IMR-90 (cell line): ENCODE results near the gene MAU2. TPM values are rescaled to one million over a fixed set of nuclear protein-coding genes. Genes with fewer than 3 reads are reported as not detected.
A peak's percentile ranks its signal among the peaks of the same experiment; 100 is the strongest.

ENCODE experiments used
- ATAC-seq: fragments of 200-7000 bp; cut with Tn5 transposase; 2 replicates; pipeline ENCODE4 v1.9.1; 2020; ENCODE audit warnings: low read depth, mild to moderate bottlenecking, moderate library complexity
- BruUV-seq: library from RNA; stranded (reverse); fragments of 400-500 nt; replicated peaks from 2 replicates; lab custom pipeline; 2021; lab: Mats Ljungman, UMichigan
- CTCF ChIA-PET: fragments of 300-600 bp; formaldehyde crosslinking; extraction: SDS; loops from one replicate; lab custom pipeline; 2021; ENCODE audit warnings: antibody characterized with exemption; lab: Yijun Ruan, JAX
- POLR2A ChIA-PET: fragments of 300-600 bp; sonication (Branson Sonifier 250); formaldehyde crosslinking; loops from one replicate; lab custom pipeline; 2022; ENCODE audit warnings: antibody characterized with exemption; ENCODE audit not compliant: unreplicated experiment; lab: Charles Lee
- DNase-seq: peaks from one replicate; pipeline ENCODE4 v3.0.0; 2013
- H2AFZ ChIP-seq: replicated peaks from 2 replicates; pipeline ENCODE3; 2013; ENCODE audit warnings: low read length, mild to moderate bottlenecking; ENCODE audit not compliant: poor library complexity
- H2AK5ac ChIP-seq: 2 replicates; pipeline ENCODE4 v1.6.1; 2013; ENCODE audit warnings: low read depth, low read length, inconsistent platforms
- H2AK9ac ChIP-seq: replicated peaks from 2 replicates; pipeline ENCODE3; 2013; ENCODE audit warnings: mild to moderate bottlenecking, low read depth, low read length, moderate library complexity; ENCODE audit not compliant: poor library complexity
- H2BK120ac ChIP-seq: 2 replicates; pipeline ENCODE4 v1.6.1; 2013; ENCODE audit warnings: low read depth, low read length, inconsistent platforms
- H2BK15ac ChIP-seq: 3 replicates; pipeline ENCODE4 v1.6.1; 2013; ENCODE audit warnings: low read depth, low read length, inconsistent platforms
- H2BK20ac ChIP-seq: 2 replicates; pipeline ENCODE4 v1.6.1; 2013; ENCODE audit warnings: low read depth, mild to moderate bottlenecking, inconsistent platforms, low read length, moderate library complexity
- H2BK5ac ChIP-seq: 2 replicates; pipeline ENCODE4 v1.6.1; 2013; ENCODE audit warnings: mild to moderate bottlenecking, low read depth, low read length, inconsistent platforms; ENCODE audit not compliant: poor library complexity, severe bottlenecking
- H3K14ac ChIP-seq: replicated peaks from 2 replicates; pipeline ENCODE4 v1.6.1; 2013; ENCODE audit warnings: low read depth, low read length, inconsistent platforms
- H3K18ac ChIP-seq: 2 replicates; pipeline ENCODE4 v1.6.1; 2013; ENCODE audit warnings: low read depth, low read length, control low read depth
- H3K23ac ChIP-seq: 2 replicates; pipeline ENCODE4 v1.6.1; 2013; ENCODE audit warnings: low read depth, low read length, inconsistent platforms
- H3K27ac ChIP-seq: 2 replicates; pipeline ENCODE4 v1.5.1; 2013; ENCODE audit warnings: mild to moderate bottlenecking, control low read depth, low read length; ENCODE audit not compliant: insufficient read depth
- H3K27me3 ChIP-seq: 2 replicates; pipeline ENCODE4 v1.6.1; 2013; ENCODE audit warnings: low read length; ENCODE audit not compliant: control insufficient read depth, insufficient read depth
- H3K36me3 ChIP-seq: 2 replicates; pipeline ENCODE4 v1.6.1; 2013; ENCODE audit warnings: low read length, mixed read lengths; ENCODE audit not compliant: control insufficient read depth, insufficient read depth
- H3K4ac ChIP-seq: 2 replicates; pipeline ENCODE4 v1.6.1; 2013; ENCODE audit warnings: low read depth, low read length, inconsistent platforms
- H3K4me1 ChIP-seq: 2 replicates; pipeline ENCODE4 v1.6.1; 2013; ENCODE audit warnings: low read length, mixed read lengths; ENCODE audit not compliant: control insufficient read depth, insufficient read depth
- H3K4me2 ChIP-seq: 2 replicates; pipeline ENCODE4 v1.6.1; 2013; ENCODE audit warnings: low read depth, mild to moderate bottlenecking, control low read depth, low read length, moderate library complexity
- H3K4me3 ChIP-seq: 2 replicates; pipeline ENCODE4 v1.5.1; 2013; ENCODE audit warnings: low read depth, mild to moderate bottlenecking, control low read depth, low read length, moderate library complexity; ENCODE audit not compliant: insufficient read depth
- H3K56ac ChIP-seq: 2 replicates; pipeline ENCODE4 v1.6.1; 2013; ENCODE audit warnings: low read length, inconsistent platforms; ENCODE audit not compliant: insufficient read depth; ENCODE audit errors: extremely low read depth
- H3K79me1 ChIP-seq, 2 experiments: 2 replicates each; pipeline ENCODE4 v1.6.1; 2013; ENCODE audit warnings: low read length in 2 of 2, inconsistent platforms in 1 of 2, low read depth in 1 of 2
- H3K9ac ChIP-seq: 2 replicates; pipeline ENCODE4 v1.6.1; 2013; ENCODE audit warnings: low read depth, low read length, control low read depth
- H3K9me1 ChIP-seq: 2 replicates; pipeline ENCODE4 v1.6.1; 2013; ENCODE audit warnings: low read length, inconsistent platforms; ENCODE audit not compliant: insufficient read depth
- H3K9me3 ChIP-seq: 2 replicates; pipeline ENCODE4 v1.6.1; 2013; ENCODE audit warnings: low read length; ENCODE audit not compliant: control insufficient read depth, insufficient read depth
- H4K20me1 ChIP-seq: 2 replicates; pipeline ENCODE4 v1.6.1; 2013; ENCODE audit warnings: low read length, inconsistent platforms; ENCODE audit not compliant: insufficient read depth
- H4K5ac ChIP-seq: 2 replicates; pipeline ENCODE4 v1.6.1; 2013; ENCODE audit warnings: mild to moderate bottlenecking, low read depth, low read length, control low read depth
- H4K8ac ChIP-seq, 2 experiments: 2 replicates each; pipeline ENCODE4 v1.6.1; 2013; ENCODE audit warnings: low read depth in 2 of 2, low read length in 2 of 2, control low read depth in 1 of 2, inconsistent platforms in 1 of 2
- H4K91ac ChIP-seq: 2 replicates; pipeline ENCODE4 v1.6.1; 2013; ENCODE audit warnings: low read depth, low read length, inconsistent platforms; ENCODE audit not compliant: insufficient read depth
- CEBPB ChIP-seq: IDR thresholded peaks from 2 replicates; pipeline ENCODE4 v1.6.1; 2012; ENCODE audit warnings: low read depth, low read length, improper control_type of control experiment
- CHD1 ChIP-seq: IDR thresholded peaks from 2 replicates; pipeline ENCODE4 v1.6.1; 2012; ENCODE audit warnings: low read depth, low read length, improper control_type of control experiment
- ELK1 ChIP-seq: fragments of 150-350 bp; IDR thresholded peaks from 2 replicates; pipeline ENCODE4 v1.6.1; 2016; ENCODE audit warnings: low read depth, mild to moderate bottlenecking, low read length, moderate library complexity, borderline replicate concordance
- FOS ChIP-seq: fragments of 150-350 bp; IDR thresholded peaks from 2 replicates; pipeline ENCODE4 v1.6.1; 2016; ENCODE audit warnings: low read depth, low read length
- MAFK ChIP-seq: IDR thresholded peaks from 2 replicates; pipeline ENCODE4 v1.6.1; 2012; ENCODE audit warnings: low read depth, low read length, improper control_type of control experiment
- MAZ ChIP-seq: IDR thresholded peaks from 2 replicates; pipeline ENCODE4 v1.6.1; 2012; ENCODE audit warnings: low read depth, mild to moderate bottlenecking, low read length, improper control_type of control experiment, moderate library complexity, borderline replicate concordance
- MXI1 ChIP-seq: IDR thresholded peaks from 2 replicates; pipeline ENCODE4 v1.6.1; 2012; ENCODE audit warnings: low read depth, mild to moderate bottlenecking, low read length, moderate library complexity, borderline replicate concordance
- NFE2L2 ChIP-seq: fragments of 150-350 bp; IDR thresholded peaks from 2 replicates; pipeline ENCODE4 v1.6.1; 2016; ENCODE audit warnings: low read depth, mild to moderate bottlenecking, low read length
- POLR2A ChIP-seq: IDR thresholded peaks from 2 replicates; pipeline ENCODE4 v1.6.1; 2012; ENCODE audit warnings: mild to moderate bottlenecking, low read depth, low read length
- RAD21 ChIP-seq: IDR thresholded peaks from 2 replicates; pipeline ENCODE4 v1.6.1; 2012; ENCODE audit warnings: low read length, improper control_type of control experiment
- RCOR1 ChIP-seq: IDR thresholded peaks from 2 replicates; pipeline ENCODE4 v1.6.1; 2012; ENCODE audit warnings: mild to moderate bottlenecking, low read length, improper control_type of control experiment; ENCODE audit not compliant: insufficient replicate concordance
- RFX5 ChIP-seq: IDR thresholded peaks from 2 replicates; pipeline ENCODE4 v1.8.0; 2012; ENCODE audit warnings: low read depth, mild to moderate bottlenecking, low read length, moderate library complexity
- SMC3 ChIP-seq: fragments of 150-350 bp; IDR thresholded peaks from 2 replicates; pipeline ENCODE4 v1.6.1; 2016; ENCODE audit warnings: low read depth, mild to moderate bottlenecking, antibody characterized with exemption, low read length, moderate library complexity
- USF2 ChIP-seq: fragments of 150-350 bp; IDR thresholded peaks from 2 replicates; pipeline ENCODE4 v1.6.1; 2017; ENCODE audit warnings: mild to moderate bottlenecking, antibody characterized with exemption, low read length, low read depth
- WGBS, 2 experiments: methylation state at CpG; one replicate each; pipeline versions ENCODE4 v1.1.5 to v1.1.7; 2013; ENCODE audit warnings: missing lambda C conversion rate in 2 of 2; ENCODE audit not compliant: insufficient read length in 1 of 2; ENCODE audit errors: extremely low coverage in 2 of 2; 5-methylcytosine and 5-hydroxymethylcytosine counted together
- dilution Hi-C: fragments of 300-500 bp; cut with HindIII; formaldehyde crosslinking; loops from one replicate; pipeline ENCODE4 v1.14.3; 2018; ENCODE audit warnings: low sequenced_read_pairs; ENCODE audit not compliant: unreplicated experiment
- in situ Hi-C: fragments of 300-500 bp; cut with MboI; formaldehyde crosslinking; loops from 3 replicates; pipeline ENCODE4 v1.14.3; 2019; ENCODE audit warnings: low sequenced_read_pairs, inconsistent platforms, mixed read lengths
- intact Hi-C: fragments of 100-400 bp; cut with micrococcal nuclease; formaldehyde crosslinking; loops from 2 replicates; pipeline ENCODE4 v1.10.0; 2022
- polyA plus RNA-seq, 3 experiments: library from polyadenylated mRNA; depleted of rRNA; stranded (reverse); fragments of >200 nt; gene quantifications; 2 replicates each; pipeline ENCODE4 v1.2.3, GENCODE V29; 2012; ENCODE audit warnings: low replicate concordance in 1 of 3
- total RNA-seq: library from RNA; depleted of rRNA; stranded (reverse); fragments of >200 nt; gene quantifications from 2 replicates; pipeline ENCODE4 v1.2.3, GENCODE V29; 2012

MAU2 gene
- total and polyA plus RNA-seq, 2 of the 4 experiments (the other 2 are of a cell fraction), result 24.6 to 31.1 TPM

- TF ChIP-seq RFX5 (no peak), SMC3 (peak; percentile 28; the same call in 1 of the 2 replicates), MAFK (no peak)
These were observed 86.4 kb downstream of the MAU2 start (continued) for GRCh38 chr19:19406878-19407632.

GRCh38 chr19:19407633-19407930 lies 87.0 kb downstream of the MAU2 start:
- intact Hi-C loops (loop anchor here (2.0 kb wide), 1 partner anchor 51 kb away; no protein-coding TSS in a partner anchor), dilution Hi-C loops (no loop called here), in situ Hi-C loops (no loop called here)
- no peaks in the 10 kb centered on the region for H3K36me3 ChIP-seq
- H3K23ac ChIP-seq, result peak overlapping the region; percentile 66
- H3K79me1 ChIP-seq, result peaks cover 9 to 83% of the 10 kb centered on the region in 2 experiments; a peak in 3 of 4 replicates
- H3K14ac ChIP-seq, result peak overlapping the region; percentile 92
- no peak for TF ChIP-seq POLR2A
- TF ChIP-seq MXI1, result no peak
- TF ChIP-seq CEBPB, result no peak
- no peak for TF ChIP-seq MAZ
- no peak for TF ChIP-seq FOS
- TF ChIP-seq RFX5, result no peak
- TF ChIP-seq USF2, result no peak
- no peak for TF ChIP-seq CHD1
- no peak for TF ChIP-seq RCOR1
- no peak for TF ChIP-seq ELK1
- no peak for TF ChIP-seq RAD21
- TF ChIP-seq NFE2L2, result no peak
- TF ChIP-seq SMC3, result no peak
- ChIA-PET CTCF (interaction anchor here (1.6 to 3.0 kb wide), 2 partner anchors 43 to 83 kb away, joined by 3 to 15 read pairs; no protein-coding TSS in a partner anchor), POLR2A (no interaction called here)
- no peaks in the 10 kb centered on the region for H3K27me3 ChIP-seq
- no peak overlapping the region for H2BK15ac ChIP-seq
- peak overlapping the region; percentile 18; the same call in 1 of the 2 replicates for H3K27ac ChIP-seq
- WGBS, 2 experiments, result 60% methylated on average over 2 of the region's 4 CpGs; no CpG with 5 or more reads in 1 of the 2 experiments
- no peak overlapping the region for H2AK5ac ChIP-seq
- 0 out of 2 replicates have a peak overlapping the region, but pooled peaks have one; percentile 68 for H3K4me3 ChIP-seq
- no peak overlapping the region for H2BK120ac ChIP-seq
- H3K4ac ChIP-seq, result peak overlapping the region; percentile 29; the same call in 1 of the 2 replicates
- no peak overlapping the region for H2BK20ac ChIP-seq
- no peak overlapping the region for H4K8ac ChIP-seq
- H3K4me1 ChIP-seq, result peaks cover 13% of the 10 kb centered on the region
- peak overlapping the region; percentile 57 for H3K9ac ChIP-seq
- BruUV-seq, result TSS peak; percentile 33
- H2BK5ac ChIP-seq, result no peak overlapping the region
- H3K18ac ChIP-seq, result no peak overlapping the region
- ATAC-seq (no peak), DNase-seq (no peak)
- H3K9me3 ChIP-seq, result no peaks in the 10 kb centered on the region
- no peak overlapping the region for H3K56ac ChIP-seq
- no peak overlapping the region for H2AFZ ChIP-seq
- H4K91ac ChIP-seq, result no peak overlapping the region
- peak overlapping the region; percentile 95 for H3K4me2 ChIP-seq
- H3K9me1 ChIP-seq, result peaks cover 40% of the 10 kb centered on the region
- H4K5ac ChIP-seq, result no peak overlapping the region
- H2AK9ac ChIP-seq, result no peak overlapping the region
- peaks cover 64% of the 10 kb centered on the region for H4K20me1 ChIP-seq
